Stimulated activated CD8-positive, alpha-beta memory T cell treated with anti-CD3 and anti-CD28 coated beads, Interleukin-2, amount 100 ng/mL, for 1 hour (primary cell): ENCODE measurements around the gene DUSP5.

ENCODE experiments used
- DNase-seq, 2 donors: peaks; one replicate each; pipeline ENCODE4 v3.0.0-alpha.2; 2020; ENCODE audit warnings: low read depth in 2 of 2

The DUSP5 gene

DNA sequence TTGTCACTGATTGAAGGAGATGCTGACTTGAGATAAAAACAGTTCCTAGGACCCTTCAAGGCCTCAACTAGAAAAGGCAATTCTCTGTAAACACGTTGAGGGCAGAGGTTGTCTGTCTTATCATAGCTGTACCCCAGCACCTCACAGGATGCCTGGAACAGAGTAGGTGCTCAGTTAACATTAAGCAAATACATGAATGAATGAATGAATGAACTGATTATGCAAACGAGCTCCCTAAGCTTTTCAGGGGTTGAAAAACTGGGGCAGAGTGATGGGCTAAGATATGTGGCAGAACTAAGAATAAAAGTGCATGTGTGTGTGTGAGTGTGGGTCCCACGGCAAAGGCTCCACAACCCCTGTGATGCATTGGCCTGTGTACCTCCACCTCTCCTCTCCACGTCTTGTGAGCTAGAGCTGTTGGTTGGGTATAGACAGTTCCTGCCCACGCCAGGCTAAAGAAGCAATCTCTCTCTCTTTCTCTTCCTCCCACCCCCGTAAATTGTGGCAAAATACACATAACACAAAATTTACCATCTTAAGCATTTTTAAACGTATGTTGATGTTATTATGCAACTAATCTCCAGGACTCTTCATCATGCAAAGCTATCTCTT is 48.9 kb downstream of the DUSP5 start:
- no peak for DNase-seq

DNA sequence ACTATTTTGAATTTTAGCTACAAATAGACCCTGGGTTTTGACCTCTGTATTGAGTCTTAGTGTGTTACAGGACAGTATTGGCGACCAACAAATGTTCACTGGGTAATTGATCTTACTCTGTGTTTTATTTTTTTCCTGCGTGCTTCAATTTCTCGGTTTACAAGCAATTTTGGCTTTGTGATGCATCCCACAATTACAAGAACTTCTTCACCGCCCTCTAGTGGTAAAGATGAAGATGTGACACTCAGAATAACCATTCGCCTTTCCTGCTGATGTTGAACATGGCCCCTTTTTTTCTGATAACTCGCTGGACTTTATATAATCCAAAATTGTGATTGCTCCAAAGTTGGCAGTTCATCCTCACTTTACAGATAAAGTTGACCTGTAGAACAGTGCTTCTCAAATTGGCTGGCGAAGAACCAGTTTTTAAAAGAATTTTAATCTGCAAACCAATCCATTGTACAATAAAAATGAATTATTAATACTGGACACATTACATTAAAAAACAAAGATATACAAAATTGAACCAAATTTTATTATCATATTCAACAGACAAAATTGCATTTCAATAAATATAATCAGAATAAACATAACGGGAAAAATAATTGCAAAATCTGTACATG is 49.5 kb downstream of the DUSP5 start:
- no peak for DNase-seq

DNA sequence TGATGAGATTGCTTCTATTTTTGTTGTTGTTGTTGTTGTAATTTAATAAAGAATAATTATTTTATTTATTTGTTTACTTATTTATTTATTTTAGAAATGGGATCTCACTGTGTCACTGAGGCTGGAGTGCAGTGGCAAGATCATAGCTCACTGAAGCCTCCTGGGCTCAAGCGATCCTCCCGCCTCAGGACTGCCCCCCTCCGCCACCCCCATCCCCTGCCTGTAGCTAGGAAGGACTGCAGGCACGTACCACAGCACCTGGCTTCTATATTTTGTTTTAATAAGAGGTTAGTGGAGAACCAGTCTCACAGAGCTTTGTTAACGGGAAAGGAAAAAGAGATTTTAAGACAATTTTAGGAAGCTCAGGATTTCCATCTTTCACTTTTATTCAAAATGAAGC is 50.3 kb downstream of the DUSP5 start:
- no peak for DNase-seq

DNA sequence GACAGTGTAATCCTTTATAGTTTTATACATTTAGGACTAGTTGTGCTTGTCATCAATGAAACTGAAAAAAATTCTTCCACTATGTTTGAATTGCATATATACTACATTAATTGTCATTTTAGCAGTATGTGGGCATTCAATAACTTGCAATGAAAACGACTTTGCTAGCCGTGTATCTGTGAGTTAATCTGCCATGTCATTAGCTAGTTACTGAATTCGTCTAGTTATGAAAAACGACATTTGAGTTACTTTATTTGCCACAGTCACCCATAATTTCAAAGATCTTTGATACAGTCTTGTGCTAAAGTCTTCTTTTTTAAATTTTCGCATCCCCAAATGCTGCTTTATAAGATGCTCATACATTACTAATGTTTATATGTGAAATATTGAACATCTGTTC is 51.5 kb downstream of the DUSP5 start:
- no peak for DNase-seq

DNA sequence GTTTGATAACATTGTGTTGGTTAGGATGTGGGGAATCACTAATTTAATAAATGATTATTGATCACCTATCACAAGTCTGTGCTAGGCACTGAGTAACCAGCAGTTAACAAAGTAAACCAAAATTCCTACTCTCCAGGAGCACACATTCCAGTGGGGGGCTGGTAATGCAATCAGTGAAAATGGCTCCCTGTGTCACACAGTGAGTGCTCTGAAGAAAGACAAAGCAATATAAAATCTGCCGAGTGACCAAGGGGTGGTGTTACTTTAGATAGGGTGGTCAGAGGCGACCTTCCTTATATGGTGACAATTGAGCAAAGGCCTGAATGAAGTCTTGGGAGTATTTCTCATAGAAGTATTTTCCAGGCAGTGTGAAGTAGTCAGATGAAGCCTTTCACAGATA is 56.2 kb downstream of the DUSP5 start:
- no peak for DNase-seq

DNA sequence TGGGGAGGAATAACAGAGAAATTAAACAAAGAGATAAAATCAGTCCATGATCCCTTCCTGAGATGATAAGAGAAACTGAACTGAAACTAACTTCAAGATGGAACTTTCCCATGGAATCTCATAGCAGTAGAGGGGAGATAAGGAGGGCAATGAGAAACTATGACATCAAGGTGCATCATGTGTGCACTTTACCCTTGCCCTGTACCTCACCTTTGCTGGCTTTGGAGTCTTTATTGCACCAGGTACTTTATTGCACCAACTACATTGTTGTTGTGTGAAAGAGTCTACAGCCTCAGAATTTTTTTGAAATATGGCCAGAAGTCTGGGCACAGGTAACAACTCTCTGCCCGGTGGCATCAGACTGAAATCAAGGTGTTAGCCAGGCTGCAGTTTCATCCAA is 58.6 kb downstream of the DUSP5 start:
- DNase-seq = no peak

DNA sequence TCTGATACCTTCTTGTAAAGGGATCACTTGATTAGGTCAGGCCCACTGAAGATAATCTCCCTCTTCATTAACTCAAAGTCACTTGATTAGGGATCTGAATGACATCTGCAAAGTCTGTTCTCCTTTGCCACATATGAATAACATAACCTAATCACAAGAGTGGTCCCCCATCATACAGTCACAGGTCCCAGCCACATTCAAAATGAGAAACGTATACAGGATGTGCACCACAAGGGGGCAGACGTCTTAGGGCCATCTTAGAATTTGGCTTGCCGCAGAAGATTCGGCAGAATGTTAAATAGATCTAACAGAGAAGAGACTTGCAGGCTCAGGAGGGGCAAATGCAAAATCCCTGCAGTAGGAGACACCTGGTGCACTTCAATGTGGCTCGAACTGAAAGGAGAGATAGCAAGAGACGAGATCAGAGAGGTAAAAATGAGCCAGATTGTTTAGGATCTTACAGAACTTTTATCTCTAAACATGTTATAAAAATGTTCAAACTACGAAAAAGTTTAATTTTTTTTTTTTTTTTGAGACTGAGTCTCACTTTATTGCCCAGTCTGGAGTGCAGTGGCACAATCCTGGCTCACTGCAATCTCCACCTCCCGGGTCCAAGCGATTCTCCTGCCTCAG is 59.4 kb downstream of the DUSP5 start:
- DNase-seq = peak; percentile 35 to 46

DNA sequence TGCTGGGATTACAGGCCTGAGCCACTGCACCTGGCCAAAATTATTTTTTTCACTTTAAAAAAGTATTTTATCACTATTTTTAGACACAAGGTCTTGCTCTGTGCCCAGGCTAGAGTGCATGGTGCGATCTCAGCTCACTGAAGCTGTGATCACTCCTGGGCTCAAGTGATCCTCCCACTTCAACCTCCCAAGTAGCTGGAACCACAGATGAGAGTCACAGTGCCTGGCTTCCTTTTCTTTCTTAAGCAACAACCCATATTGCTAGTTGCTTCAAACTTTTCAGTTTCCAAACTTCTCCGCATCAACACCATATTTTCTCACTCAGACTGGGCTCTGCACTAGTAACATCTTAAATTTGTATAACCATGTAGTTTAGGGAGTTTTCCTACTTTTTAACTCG is 60.3 kb downstream of the DUSP5 start:
- DNase-seq = no peak

- DNase-seq = no peak
These were observed 62.3 kb downstream of the DUSP5 start for GRCh38 chr10:110560012-110560411.
